Measurements from ENCODE around the gene OR2F2. TPM values are rescaled to one million over a fixed set of nuclear protein-coding genes. Genes with fewer than 3 reads are reported as not detected.

Gene OR2F2
- total and polyA plus RNA-seq, 11 donors, result not detected

DNA sequence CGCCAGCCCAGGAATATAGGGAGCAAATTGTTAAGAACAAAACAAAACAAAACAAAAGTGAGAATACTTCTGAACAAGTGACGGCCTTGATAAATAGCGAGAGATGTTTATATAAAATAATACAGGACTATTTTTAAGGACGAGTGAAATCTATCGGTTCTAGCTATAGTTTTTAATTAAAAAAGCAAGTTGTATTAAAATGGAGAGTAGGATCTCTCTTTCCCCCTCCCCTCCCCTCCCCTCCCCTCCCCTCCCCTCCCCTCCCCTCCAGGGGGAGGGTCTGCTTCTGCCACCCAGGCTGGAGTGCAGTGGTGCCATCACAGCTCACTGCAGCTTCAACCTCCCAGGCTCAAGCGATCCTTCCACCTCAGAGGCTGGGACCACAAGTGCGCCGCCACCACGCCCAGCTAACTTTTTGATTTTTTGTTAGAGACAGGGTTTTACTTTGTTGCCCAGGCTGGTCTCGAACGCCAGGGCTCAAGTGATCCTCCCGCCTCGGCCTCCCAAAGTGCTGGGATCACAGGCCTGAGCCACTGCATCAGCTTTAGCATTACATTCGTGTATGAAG, 32.6 kb upstream of the OR2F2 start:
- intact Hi-C loops (cut with DNase I), result loop anchor here in 4 of 10 donors (1.0 to 10.0 kb wide), 4 partner anchors 20 to 518 kb away; partner anchors contain the start of gene ZYX (in 1 of the 4)
- no peak for ATAC-seq
- H3K36me3 ChIP-seq, result no peaks in the 10 kb centered on the region
- TF ChIP-seq, protein P1, sequence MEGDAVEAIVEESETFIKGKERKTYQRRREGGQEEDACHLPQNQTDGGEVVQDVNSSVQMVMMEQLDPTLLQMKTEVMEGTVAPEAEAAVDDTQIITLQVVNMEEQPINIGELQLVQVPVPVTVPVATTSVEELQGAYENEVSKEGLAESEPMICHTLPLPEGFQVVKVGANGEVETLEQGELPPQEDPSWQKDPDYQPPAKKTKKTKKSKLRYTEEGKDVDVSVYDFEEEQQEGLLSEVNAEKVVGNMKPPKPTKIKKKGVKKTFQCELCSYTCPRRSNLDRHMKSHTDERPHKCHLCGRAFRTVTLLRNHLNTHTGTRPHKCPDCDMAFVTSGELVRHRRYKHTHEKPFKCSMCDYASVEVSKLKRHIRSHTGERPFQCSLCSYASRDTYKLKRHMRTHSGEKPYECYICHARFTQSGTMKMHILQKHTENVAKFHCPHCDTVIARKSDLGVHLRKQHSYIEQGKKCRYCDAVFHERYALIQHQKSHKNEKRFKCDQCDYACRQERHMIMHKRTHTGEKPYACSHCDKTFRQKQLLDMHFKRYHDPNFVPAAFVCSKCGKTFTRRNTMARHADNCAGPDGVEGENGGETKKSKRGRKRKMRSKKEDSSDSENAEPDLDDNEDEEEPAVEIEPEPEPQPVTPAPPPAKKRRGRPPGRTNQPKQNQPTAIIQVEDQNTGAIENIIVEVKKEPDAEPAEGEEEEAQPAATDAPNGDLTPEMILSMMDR (IDR thresholded peaks at IDR 0.05), result no peak
- TF ChIP-seq POLR2A (IDR thresholded peaks at IDR 0.05), result no peak
- H3K27ac ChIP-seq, result peak overlapping the region; percentile 73 to 98 (median 96)
- DNase-seq, result no peak
- WGBS, 4 donors, result 65 to 67% (median 67%) methylated on average over 14 of the region's 14 CpGs
- H3K4me3 ChIP-seq, result peak overlapping the region in 10 of 12 donors; percentile 73 to 99 (median 92)
- no peaks in the 10 kb centered on the region for H3K27me3 ChIP-seq
- H3K4me1 ChIP-seq, result peaks cover 0 to 41% (median 22%) of the 10 kb centered on the region in 12 donors
- H3K9me3 ChIP-seq, result peaks cover 0 to 6% (median 0%) of the 10 kb centered on the region in 12 donors

DNA sequence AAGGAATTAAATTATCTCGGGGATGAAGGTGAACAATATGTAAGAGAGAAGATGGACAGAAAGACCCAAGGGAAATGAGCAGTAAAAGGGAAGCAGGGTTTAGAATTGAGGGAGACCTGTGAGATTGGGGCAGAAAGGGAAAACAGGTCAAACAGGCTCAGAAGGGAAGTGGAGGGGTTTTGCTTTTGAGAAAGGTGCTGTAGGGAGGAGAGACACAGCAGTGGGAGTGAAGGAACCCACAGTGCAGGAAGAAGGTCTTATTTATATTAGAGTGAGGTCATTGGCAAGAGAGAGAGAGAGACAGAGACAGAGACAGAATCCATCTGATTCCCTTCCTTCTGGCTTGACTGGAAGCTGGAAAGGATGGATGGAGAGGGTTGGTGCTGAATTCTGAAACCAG, 29.5 kb upstream of the OR2F2 start:
- no peaks in the 10 kb centered on the region for H3K36me3 ChIP-seq
- no peak for DNase-seq
- intact Hi-C loops (cut with DNase I), result loop anchor here in 3 of 10 donors (10.0 kb wide), 2 partner anchors 119 to 521 kb away; partner anchors contain the start of gene ZYX (in 1 of the 3)
- H3K4me3 ChIP-seq, result no peak overlapping the region
- H3K27me3 ChIP-seq, result no peaks in the 10 kb centered on the region
- WGBS, 4 donors, result 34 to 44% (median 39%) methylated on average over 1 of the region's 1 CpG
- H3K4me1 ChIP-seq, result peaks cover 0 to 31% (median 11%) of the 10 kb centered on the region in 12 donors
- H3K27ac ChIP-seq, result peak overlapping the region in 6 of 12 donors; percentile 3 to 52 (median 34)
- TF ChIP-seq, protein P1 (IDR thresholded peaks at IDR 0.05), result no peak
- no peak for TF ChIP-seq POLR2A (IDR thresholded peaks at IDR 0.05)
- ATAC-seq, result no peak
- H3K9me3 ChIP-seq, result no peaks in the 10 kb centered on the region

DNA sequence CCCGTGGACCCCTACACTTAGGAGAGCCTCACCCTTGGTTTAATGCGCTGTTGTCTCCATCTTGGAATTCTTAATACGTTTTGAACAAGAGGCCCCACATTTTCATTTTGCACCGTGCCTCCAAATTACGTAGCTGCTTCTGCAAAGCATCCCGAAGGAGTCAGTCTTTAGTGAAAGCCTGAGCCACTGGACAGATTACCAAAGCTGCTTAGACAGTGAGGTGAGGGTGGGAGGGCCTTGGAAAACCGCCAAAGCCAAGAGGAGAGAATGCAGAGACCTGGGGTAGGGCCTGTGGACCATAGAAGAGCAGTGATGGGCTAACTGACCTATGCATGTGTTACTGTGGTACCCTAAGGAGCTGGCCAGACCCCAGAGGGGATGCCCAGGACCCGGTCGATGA, 28.9 kb upstream of the OR2F2 start:
- Histone ChIP-seq H3K36me3 (no peaks in the 10 kb centered on the region), H3K4me3 (no peak overlapping the region), H3K27me3 (no peaks in the 10 kb centered on the region), H3K27ac (no peak overlapping the region), H3K4me1 (peaks cover 0 to 24% (median 5%) of the 10 kb centered on the region in 12 donors), H3K9me3 (no peaks in the 10 kb centered on the region)
- no peak for DNase-seq
- intact Hi-C loops (cut with DNase I), result loop anchor here in 3 of 10 donors (10.0 kb wide), 2 partner anchors 119 to 521 kb away; partner anchors contain the start of gene ZYX (in 1 of the 3)
- TF ChIP-seq, protein P1 (IDR thresholded peaks at IDR 0.05), result no peak
- TF ChIP-seq POLR2A (IDR thresholded peaks at IDR 0.05), result no peak
- no peak for ATAC-seq
- 78 to 84% (median 81%) methylated on average over 9 of the region's 9 CpGs for WGBS, 4 donors

DNA sequence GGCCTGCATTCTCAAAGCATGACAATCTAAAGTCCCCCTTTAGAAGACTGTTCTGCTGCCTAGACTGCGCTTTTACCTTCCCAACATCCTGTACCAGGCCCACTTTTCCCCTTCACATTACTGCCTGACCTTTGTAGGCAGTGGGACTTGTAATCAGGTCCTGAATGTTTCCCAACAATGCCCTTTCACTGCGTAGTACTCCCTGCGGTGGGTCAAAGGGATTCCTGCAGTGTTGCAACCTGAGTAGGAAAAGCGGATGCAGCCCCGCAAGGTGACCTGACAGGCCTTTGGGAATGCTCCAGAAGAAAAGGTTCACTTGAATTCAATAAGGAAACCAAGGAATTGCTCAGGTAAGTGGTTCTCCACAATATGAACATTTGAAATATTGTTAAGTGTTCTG, 28.1 kb upstream of the OR2F2 start:
- Histone ChIP-seq H3K27me3 (no peaks in the 10 kb centered on the region), H3K36me3 (no peaks in the 10 kb centered on the region), H3K4me1 (peaks cover 0 to 24% (median 4%) of the 10 kb centered on the region in 12 donors), H3K9me3 (no peaks in the 10 kb centered on the region), H3K27ac (no peak overlapping the region), H3K4me3 (no peak overlapping the region)
- WGBS, 4 donors, result 88 to 97% (median 93%) methylated on average over 5 of the region's 5 CpGs
- intact Hi-C loops (cut with DNase I), result loop anchor here in 3 of 10 donors (10.0 kb wide), 2 partner anchors 118 to 522 kb away; partner anchors contain the start of gene ZYX (in 1 of the 3)
- ATAC-seq (no peak), DNase-seq (no peak)
- TF ChIP-seq, protein P1 (IDR thresholded peaks at IDR 0.05), result no peak
- no peak for TF ChIP-seq POLR2A (IDR thresholded peaks at IDR 0.05)

All from heart left ventricle (tissue), 16 donors.